Neuronal stem cell (in vitro differentiated cells): Measurements from ENCODE around the gene IL23R.

ENCODE experiments used
- DNase-seq: peaks from one replicate; pipeline ENCODE4 v3.0.0-alpha.2; 2013; ENCODE audit warnings: low spot score
- H2AFZ ChIP-seq: one replicate; pipeline ENCODE4 v1.6.1; 2013; ENCODE audit warnings: mild to moderate bottlenecking, low read length, inconsistent platforms
- H2AK5ac ChIP-seq: 2 replicates; pipeline ENCODE4 v1.6.1; 2013; ENCODE audit warnings: low read depth, mild to moderate bottlenecking, inconsistent platforms, low read length, moderate library complexity, mixed read lengths
- H2BK120ac ChIP-seq: 2 replicates; pipeline ENCODE4 v1.6.1; 2013; ENCODE audit warnings: low read depth, mild to moderate bottlenecking, inconsistent platforms, low read length, moderate library complexity, mixed read lengths
- H2BK12ac ChIP-seq: one replicate; pipeline ENCODE4 v1.6.1; 2013; ENCODE audit warnings: low read length, inconsistent platforms
- H2BK15ac ChIP-seq: 2 replicates; pipeline ENCODE4 v1.6.1; 2013; ENCODE audit warnings: mild to moderate bottlenecking, low read length, inconsistent platforms, mixed read lengths
- H2BK5ac ChIP-seq: one replicate; pipeline ENCODE4 v1.6.1; 2013; ENCODE audit warnings: inconsistent platforms, mild to moderate bottlenecking, low read length, moderate library complexity
- H3K14ac ChIP-seq: one replicate; pipeline ENCODE4 v1.6.1; 2013; ENCODE audit warnings: low read length, inconsistent platforms
- H3K18ac ChIP-seq: 2 replicates; pipeline ENCODE4 v1.6.1; 2013; ENCODE audit warnings: low read length, inconsistent platforms
- H3K23ac ChIP-seq: 2 replicates; pipeline ENCODE4 v1.6.1; 2013; ENCODE audit warnings: low read depth, mild to moderate bottlenecking, mixed read lengths, low read length, inconsistent platforms; ENCODE audit not compliant: poor library complexity
- H3K27ac ChIP-seq: replicated peaks from 3 replicates; pipeline ENCODE4 v1.5.1; 2013; ENCODE audit warnings: low read length, inconsistent platforms
- H3K27me3 ChIP-seq, 3 experiments: 2 replicates each; pipeline ENCODE4 v1.6.1; 2013; ENCODE audit warnings: low read length in 3 of 3, mild to moderate bottlenecking in 2 of 3, inconsistent platforms in 1 of 3, low read depth in 1 of 3, mixed read lengths in 1 of 3, moderate library complexity in 1 of 3; ENCODE audit not compliant: control insufficient read depth in 3 of 3, insufficient read depth in 3 of 3
- H3K36me3 ChIP-seq, 2 donors: replicated peaks in 1 of 2; 2 replicates each; pipeline ENCODE4 v1.6.1; 2013; ENCODE audit warnings: low read length in 2 of 2; ENCODE audit not compliant: control insufficient read depth in 2 of 2, insufficient read depth in 2 of 2
- H3K4ac ChIP-seq: 2 replicates; pipeline ENCODE4 v1.6.1; 2013; ENCODE audit warnings: inconsistent platforms, mild to moderate bottlenecking, low read length, moderate library complexity
- H3K4me1 ChIP-seq, 2 donors: 1 replicate in 1 of 2; 2 replicates in 1 of 2; pipeline ENCODE4 v1.6.1; 2013; ENCODE audit warnings: low read length in 2 of 2, low read depth in 1 of 2; ENCODE audit not compliant: control insufficient read depth in 2 of 2, insufficient read depth in 1 of 2
- H3K4me2 ChIP-seq: one replicate; pipeline ENCODE4 v1.6.1; 2013; ENCODE audit warnings: mild to moderate bottlenecking, low read length, inconsistent platforms; ENCODE audit not compliant: insufficient read depth, poor library complexity, severe bottlenecking
- H3K4me3 ChIP-seq, 2 donors: 2 replicates each; pipeline ENCODE4 v1.5.1; 2013; ENCODE audit warnings: low read length in 2 of 2, mild to moderate bottlenecking in 2 of 2, inconsistent platforms in 1 of 2, moderate library complexity in 1 of 2
- H3K79me1 ChIP-seq: one replicate; pipeline ENCODE4 v1.6.1; 2013; ENCODE audit warnings: low read depth, mild to moderate bottlenecking, inconsistent platforms, low read length, moderate library complexity
- H3K9ac ChIP-seq: one replicate; pipeline ENCODE4 v1.6.1; 2013; ENCODE audit warnings: mild to moderate bottlenecking, low read depth, low read length, inconsistent platforms; ENCODE audit not compliant: poor library complexity
- H3K9me3 ChIP-seq, 2 donors: replicated peaks in 1 of 2; 2 replicates each; pipeline versions ENCODE3 to v1.6.1; 2013; ENCODE audit warnings: low read length in 2 of 2, mild to moderate bottlenecking in 2 of 2, inconsistent platforms in 1 of 2, low read depth in 1 of 2, mixed read lengths in 1 of 2, moderate library complexity in 1 of 2; ENCODE audit not compliant: control insufficient read depth in 2 of 2, insufficient read depth in 1 of 2
- H4K8ac ChIP-seq: one replicate; pipeline ENCODE4 v1.6.1; 2013; ENCODE audit warnings: low read depth, mild to moderate bottlenecking, inconsistent platforms, low read length, moderate library complexity
- H4K91ac ChIP-seq: one replicate; pipeline ENCODE4 v1.6.1; 2013; ENCODE audit warnings: low read length, low read depth, mild to moderate bottlenecking, inconsistent platforms; ENCODE audit not compliant: poor library complexity
- WGBS, 2 donors: extraction: QIAGEN DNeasy Blood & Tissue Kit; methylation state at CpG; one replicate each; pipeline ENCODE4 v1.1.7; 2013; ENCODE audit warnings: missing lambda C conversion rate in 2 of 2, mixed read lengths in 1 of 2; ENCODE audit not compliant: insufficient read length in 2 of 2, insufficient replicate concordance in 1 of 2; ENCODE audit errors: extremely low coverage in 2 of 2; 5-methylcytosine and 5-hydroxymethylcytosine counted together

IL23R gene

DNA sequence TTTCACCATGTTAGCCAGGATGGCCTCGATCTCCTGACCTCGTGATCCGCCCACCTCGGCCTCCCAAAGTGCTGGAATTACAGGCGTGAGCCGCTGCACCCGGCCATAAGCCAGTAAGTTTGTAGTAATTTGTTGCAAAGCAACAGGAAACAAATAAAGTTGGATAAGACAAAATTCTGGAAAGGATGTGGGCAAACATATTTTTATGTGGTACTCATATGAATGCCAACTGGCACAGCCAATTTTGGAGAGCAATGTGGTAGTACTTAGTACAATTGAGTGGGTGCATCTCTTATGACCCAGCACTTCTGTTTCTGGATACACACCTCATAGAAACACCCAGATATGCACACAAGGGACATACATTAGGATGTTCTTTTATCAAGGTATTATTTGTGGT is 133.0 kb downstream of the IL23R start:
- no peak overlapping the region for H4K91ac ChIP-seq
- no peaks in the 10 kb centered on the region for H3K79me1 ChIP-seq
- no peaks in the 10 kb centered on the region for H3K4me1 ChIP-seq
- H2BK15ac ChIP-seq: no peak overlapping the region
- H2BK5ac ChIP-seq: no peak overlapping the region
- H2AK5ac ChIP-seq: no peak overlapping the region
- H3K9ac ChIP-seq: no peak overlapping the region
- WGBS, 2 donors: no CpG with 5 or more reads among the region's 7 CpGs
- H3K27ac ChIP-seq: no peak overlapping the region
- H3K36me3 ChIP-seq: no peaks in the 10 kb centered on the region
- H2BK120ac ChIP-seq: no peak overlapping the region
- no peak overlapping the region for H3K4me2 ChIP-seq
- H4K8ac ChIP-seq: no peak overlapping the region
- H3K9me3 ChIP-seq: no peaks in the 10 kb centered on the region
- H2BK12ac ChIP-seq: no peak overlapping the region
- H3K18ac ChIP-seq: no peak overlapping the region
- H3K4me3 ChIP-seq: no peak overlapping the region
- H3K27me3 ChIP-seq: peaks cover 0 to 25% (median 0%) of the 10 kb centered on the region in 3 experiments
- no peak overlapping the region for H3K14ac ChIP-seq
- no peak for DNase-seq
- H3K23ac ChIP-seq: no peak overlapping the region
- H2AFZ ChIP-seq: no peak overlapping the region
- H3K4ac ChIP-seq: no peak overlapping the region

DNA sequence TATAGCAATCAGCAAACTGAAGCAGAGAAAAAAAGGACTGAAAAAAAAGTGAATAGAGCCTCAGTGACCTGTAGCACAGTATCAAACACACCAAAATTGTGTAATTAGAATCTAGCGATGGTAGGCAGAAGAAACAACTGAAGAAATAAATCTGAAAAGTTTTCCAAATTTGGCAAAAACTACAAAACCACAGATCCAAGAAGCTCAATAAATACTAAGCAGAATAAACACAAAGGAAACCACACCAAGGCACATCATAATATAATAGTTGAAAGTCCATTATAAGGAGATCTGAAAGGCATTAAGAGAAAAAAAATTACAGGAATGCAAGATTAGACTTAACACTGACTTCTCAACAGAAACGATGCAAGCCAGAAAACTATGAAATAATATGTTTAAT is 134.3 kb downstream of the IL23R start:
- Histone ChIP-seq H2BK15ac (no peak overlapping the region), H3K14ac (no peak overlapping the region), H3K4ac (no peak overlapping the region), H3K18ac (no peak overlapping the region), H2BK12ac (no peak overlapping the region), H3K9ac (no peak overlapping the region), H2AK5ac (no peak overlapping the region), H3K23ac (no peak overlapping the region), H3K36me3 (no peaks in the 10 kb centered on the region), H3K4me1 (no peaks in the 10 kb centered on the region), H2BK5ac (no peak overlapping the region), H3K79me1 (no peaks in the 10 kb centered on the region), H4K91ac (no peak overlapping the region), H3K27ac (no peak overlapping the region), H4K8ac (no peak overlapping the region), H2AFZ (no peak overlapping the region), H3K27me3 (peaks cover 0 to 30% (median 0%) of the 10 kb centered on the region in 3 experiments), H3K4me3 (no peak overlapping the region), H2BK120ac (no peak overlapping the region), H3K9me3 (no peaks in the 10 kb centered on the region), H3K4me2 (no peak overlapping the region)
- no CpG with 5 or more reads among the region's 2 CpGs for WGBS, 2 donors
- DNase-seq: no peak

- no peaks in the 10 kb centered on the region for H3K36me3 ChIP-seq
- no peak overlapping the region for H2BK5ac ChIP-seq
- DNase-seq: no peak
- H2AFZ ChIP-seq: no peak overlapping the region
- H2BK12ac ChIP-seq: no peak overlapping the region
- H3K4me3 ChIP-seq: no peak overlapping the region
- H4K8ac ChIP-seq: no peak overlapping the region
- H2AK5ac ChIP-seq: no peak overlapping the region
- no peak overlapping the region for H3K18ac ChIP-seq
- no peaks in the 10 kb centered on the region for H3K79me1 ChIP-seq
- no peak overlapping the region for H2BK15ac ChIP-seq
- H3K27me3 ChIP-seq: peaks cover 3 to 60% (median 13%) of the 10 kb centered on the region in 3 experiments
- H2BK120ac ChIP-seq: no peak overlapping the region
- H3K9me3 ChIP-seq: no peaks in the 10 kb centered on the region
- no peak overlapping the region for H4K91ac ChIP-seq
- WGBS, 2 donors: no CpG with 5 or more reads among the region's 3 CpGs
- peaks cover 0 to 3% of the 10 kb centered on the region in 2 donors for H3K4me1 ChIP-seq
- no peak overlapping the region for H3K4ac ChIP-seq
- no peak overlapping the region for H3K14ac ChIP-seq
- no peak overlapping the region for H3K9ac ChIP-seq
- no peak overlapping the region for H3K4me2 ChIP-seq
- H3K27ac ChIP-seq: no peak overlapping the region
- no peak overlapping the region for H3K23ac ChIP-seq
Observed at GRCh38 chr1:67304023-67304422, 137.8 kb downstream of the IL23R start.

DNA sequence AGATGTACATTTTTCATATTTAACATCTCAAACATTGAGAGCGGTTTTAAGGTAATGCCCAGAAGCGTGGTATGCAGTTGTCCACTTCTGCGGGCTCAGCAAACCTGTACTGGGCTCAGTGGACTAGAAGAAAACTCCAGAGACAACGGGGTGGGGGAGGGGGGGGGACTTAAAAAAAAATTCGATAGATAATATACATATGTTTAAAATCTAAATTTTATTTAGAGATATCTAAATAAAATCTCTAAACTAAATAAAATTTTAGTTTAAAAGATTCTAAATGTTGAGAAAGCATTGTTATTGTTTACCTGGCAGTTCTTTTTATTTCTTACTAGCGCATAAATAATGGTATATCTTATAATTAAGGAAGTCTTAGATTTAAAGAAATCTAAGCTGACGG is 140.3 kb downstream of the IL23R start:
- Histone ChIP-seq H2BK5ac (no peak overlapping the region), H2AK5ac (no peak overlapping the region), H4K91ac (no peak overlapping the region), H3K4ac (no peak overlapping the region), H3K27ac (no peak overlapping the region), H3K9me3 (no peaks in the 10 kb centered on the region), H2AFZ (no peak overlapping the region), H3K4me2 (no peak overlapping the region), H3K4me1 (peaks cover 0 to 3% of the 10 kb centered on the region in 2 donors), H2BK12ac (no peak overlapping the region), H3K23ac (no peak overlapping the region), H2BK15ac (no peak overlapping the region), H3K27me3 (peaks cover 3 to 71% (median 13%) of the 10 kb centered on the region in 3 experiments), H3K18ac (no peak overlapping the region), H3K9ac (no peak overlapping the region), H3K14ac (no peak overlapping the region), H4K8ac (no peak overlapping the region), H3K79me1 (no peaks in the 10 kb centered on the region), H3K36me3 (no peaks in the 10 kb centered on the region), H3K4me3 (no peak overlapping the region), H2BK120ac (no peak overlapping the region)
- no CpG with 5 or more reads among the region's 7 CpGs for WGBS, 2 donors
- DNase-seq: no peak
